GM04504 (cell line): ENCODE measurements around the gene TMEM132E.

ENCODE experiments used
- DNase-seq: peaks from one replicate; pipeline ENCODE4 v3.0.0-alpha.2; 2012; ENCODE audit warnings: low read depth

The TMEM132E gene

DNA sequence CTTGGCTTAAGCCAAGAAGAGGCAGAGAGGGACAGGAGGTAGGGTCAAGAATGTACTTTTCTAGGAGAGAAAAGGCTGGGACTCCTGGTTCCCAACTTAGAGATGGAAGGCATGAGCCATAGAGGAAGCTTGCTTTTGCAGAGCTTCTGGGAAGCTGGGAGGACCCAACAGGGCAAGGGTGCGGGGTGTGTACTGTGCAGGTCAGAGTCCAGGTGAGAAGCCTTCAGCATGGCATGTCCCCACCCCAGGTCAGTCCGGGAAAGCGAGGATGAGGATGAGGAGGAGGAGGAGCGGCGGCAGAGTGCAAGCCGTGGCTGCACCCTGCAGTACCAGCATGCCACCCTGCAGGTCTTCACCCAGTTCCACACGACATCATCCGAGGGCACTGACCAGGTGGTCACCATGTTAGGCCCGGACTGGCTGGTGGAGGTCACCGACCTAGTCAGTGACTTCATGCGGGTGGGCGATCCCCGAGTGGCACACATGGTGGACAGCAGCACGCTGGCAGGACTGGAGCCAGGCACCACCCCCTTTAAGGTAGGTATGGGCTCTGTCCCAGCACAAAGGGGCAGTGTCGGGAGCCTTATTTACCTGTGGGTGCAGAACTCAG lies 55.3 kb downstream of the TMEM132E start:
- DNase-seq = no peak

DNA sequence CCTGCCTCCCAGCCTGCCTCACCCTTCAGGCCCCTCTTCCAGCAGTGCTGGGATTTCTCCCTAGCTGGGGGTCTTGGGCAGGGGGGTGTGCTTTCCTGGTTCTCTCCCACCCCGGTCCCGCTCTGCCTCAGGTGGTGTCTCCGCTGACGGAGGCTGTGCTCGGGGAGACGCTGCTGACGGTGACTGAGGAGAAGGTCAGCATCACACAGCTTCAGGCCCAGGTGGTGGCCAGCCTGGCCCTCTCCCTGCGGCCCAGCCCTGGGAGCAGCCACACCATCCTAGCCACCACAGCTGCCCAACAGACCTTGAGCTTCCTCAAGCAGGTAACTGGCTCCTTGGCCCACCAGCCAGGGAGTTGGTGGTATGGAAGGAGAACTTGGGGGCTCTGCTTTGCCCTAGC lies 56.5 kb downstream of the TMEM132E start:
- DNase-seq = no peak

GRCh38 chr17:34637041-34637547 lies 57.7 kb downstream of the TMEM132E start:
- no peak for DNase-seq

DNA sequence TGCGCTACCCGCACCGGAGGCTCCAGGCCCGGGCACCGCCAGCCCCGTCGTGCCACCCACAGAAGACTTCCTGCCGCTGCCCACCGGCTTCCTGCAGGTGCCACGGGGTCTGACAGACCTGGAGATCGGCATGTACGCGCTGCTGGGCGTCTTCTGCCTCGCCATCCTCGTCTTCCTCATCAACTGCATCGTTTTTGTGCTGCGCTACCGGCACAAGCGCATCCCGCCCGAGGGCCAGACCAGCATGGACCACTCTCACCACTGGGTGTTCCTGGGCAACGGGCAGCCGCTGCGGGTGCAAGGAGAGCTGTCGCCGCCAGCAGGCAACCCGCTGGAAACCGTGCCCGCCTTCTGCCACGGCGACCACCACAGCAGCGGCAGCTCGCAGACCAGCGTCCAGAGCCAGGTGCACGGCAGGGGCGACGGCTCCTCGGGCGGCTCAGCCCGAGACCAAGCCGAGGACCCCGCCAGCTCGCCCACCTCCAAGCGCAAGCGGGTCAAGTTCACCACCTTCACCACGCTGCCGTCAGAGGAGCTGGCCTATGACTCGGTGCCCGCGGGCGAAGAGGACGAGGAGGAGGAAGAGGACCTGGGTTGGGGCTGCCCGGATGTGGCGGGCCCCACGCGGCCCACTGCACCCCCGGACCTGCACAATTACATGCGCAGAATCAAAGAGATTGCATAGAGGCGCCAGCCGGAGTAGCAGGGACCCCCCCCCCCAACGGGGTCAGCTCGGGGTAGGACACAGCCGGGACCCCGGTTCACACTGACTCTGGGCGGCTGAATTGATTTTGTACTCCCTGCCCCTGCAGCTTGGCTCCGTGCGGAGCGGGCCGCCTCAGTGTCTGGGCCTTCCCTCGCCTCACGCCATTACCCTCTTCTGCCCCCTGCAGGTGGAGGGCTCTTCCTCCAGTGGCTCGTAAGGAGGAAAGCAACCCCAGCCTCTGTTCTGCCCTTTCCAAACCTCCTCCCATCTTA lies 58.5 kb downstream of the TMEM132E start:
- peak; percentile 3 for DNase-seq

- DNase-seq = no peak
These were observed 59.3 kb downstream of the TMEM132E start for GRCh38 chr17:34638526-34639260.

GRCh38 chr17:34639706-34640425 lies 60.5 kb downstream of the TMEM132E start:
- DNase-seq = no peak

DNA sequence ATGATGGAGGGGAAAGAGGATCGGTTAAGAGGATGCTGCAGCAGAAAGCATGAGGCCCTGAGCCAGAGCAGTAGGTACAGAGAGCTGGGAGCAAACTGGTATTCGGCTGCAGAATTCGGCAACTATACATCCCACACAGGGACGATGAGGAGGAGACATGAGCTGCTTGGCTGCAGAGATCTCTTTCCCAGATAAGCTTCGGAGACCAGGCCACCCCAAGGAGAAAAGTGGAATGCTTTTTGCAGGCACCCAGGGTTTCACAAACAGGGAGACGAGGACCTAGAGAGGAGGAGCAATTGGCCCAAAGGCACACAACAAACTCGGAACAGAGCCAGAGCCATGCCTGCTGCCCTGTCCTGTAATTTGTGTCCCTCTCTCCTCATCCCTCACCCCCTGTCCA lies 62.0 kb downstream of the TMEM132E start:
- DNase-seq = no peak

DNA sequence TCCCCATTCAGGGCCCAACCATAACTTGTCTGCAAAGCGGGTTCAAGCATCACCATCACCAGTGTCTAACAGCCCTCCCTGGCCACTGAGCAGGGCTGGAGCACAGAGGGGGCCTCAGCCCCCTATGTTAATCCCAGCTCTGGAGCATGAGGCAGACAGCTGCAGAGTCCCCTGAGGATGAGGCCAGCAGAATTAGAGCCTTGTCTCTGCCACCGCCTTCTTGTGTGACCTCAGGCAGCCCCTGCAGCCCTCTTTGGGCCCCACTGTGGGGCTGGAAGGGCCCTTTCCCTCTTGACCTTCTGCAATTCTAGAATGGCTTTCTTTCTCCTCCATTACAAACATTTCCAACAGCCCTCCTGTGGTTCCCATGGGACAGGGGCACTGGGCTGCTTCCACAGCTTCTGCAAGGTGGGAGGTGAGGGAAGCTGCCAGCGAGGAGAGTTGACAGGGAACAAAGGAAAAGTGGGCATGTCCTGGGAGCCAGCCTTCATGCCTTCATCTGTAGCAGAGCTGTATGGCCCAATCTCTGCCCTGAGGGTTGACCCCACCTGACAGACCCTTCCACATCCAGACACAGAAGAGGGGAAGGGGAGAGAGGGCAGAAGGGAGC lies 65.7 kb downstream of the TMEM132E start:
- no peak for DNase-seq

GRCh38 chr17:34645594-34645993 lies 66.2 kb downstream of the TMEM132E start:
- DNase-seq = no peak

DNA sequence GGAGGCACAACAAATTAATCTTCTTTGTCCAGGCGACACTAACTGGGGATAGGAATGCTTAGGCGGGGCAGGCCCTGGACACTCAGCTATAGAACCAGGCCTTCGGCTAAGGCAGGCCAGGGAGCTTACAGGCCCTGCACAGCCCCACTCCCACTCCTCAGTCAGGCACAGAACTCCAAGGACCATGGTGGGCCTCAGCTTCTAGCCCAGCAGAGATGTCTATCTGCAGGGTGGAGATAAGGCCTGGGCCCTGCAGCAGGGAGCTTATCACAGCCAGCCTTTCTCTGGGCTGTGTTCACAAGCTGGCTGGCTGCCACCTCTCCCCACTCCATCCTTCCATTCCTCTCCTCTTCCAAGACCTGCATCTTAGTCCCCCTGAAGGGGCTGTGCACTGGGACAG lies 68.1 kb downstream of the TMEM132E start:
- DNase-seq = no peak

DNA sequence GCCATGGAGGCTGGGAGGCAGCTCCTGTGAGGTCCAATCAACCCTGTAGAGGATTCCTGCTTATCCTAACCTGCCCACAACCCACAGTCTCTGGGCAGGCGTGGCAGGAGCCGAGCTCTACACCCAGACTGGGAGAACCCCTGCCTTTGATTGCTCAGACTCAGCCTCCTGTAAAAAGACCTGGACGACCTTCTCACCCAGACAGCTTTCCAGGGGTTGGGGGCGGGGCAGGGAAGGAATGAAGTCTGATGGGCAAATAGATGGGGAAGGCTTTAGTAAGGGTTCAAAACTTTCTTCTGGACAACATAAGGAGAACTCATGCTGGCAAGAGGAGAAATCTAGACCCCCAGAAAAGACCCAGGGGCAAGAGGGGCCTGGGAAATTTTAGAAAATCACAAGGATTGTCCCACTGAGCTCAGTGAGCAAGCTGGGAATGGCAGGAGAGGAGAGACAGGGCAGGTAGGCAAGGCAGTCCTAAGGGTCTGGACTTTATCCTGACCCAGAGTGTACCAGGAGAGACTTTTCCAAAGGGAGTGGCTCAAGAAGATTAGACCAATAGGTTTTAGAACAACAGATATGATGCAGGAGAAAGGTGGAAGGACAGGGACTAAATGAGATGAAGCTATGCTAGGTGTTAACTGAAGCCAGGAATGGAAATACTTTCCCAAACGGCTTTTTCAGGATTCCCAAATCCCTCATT lies 70.8 kb downstream of the TMEM132E start:
- DNase-seq = no peak

DNA sequence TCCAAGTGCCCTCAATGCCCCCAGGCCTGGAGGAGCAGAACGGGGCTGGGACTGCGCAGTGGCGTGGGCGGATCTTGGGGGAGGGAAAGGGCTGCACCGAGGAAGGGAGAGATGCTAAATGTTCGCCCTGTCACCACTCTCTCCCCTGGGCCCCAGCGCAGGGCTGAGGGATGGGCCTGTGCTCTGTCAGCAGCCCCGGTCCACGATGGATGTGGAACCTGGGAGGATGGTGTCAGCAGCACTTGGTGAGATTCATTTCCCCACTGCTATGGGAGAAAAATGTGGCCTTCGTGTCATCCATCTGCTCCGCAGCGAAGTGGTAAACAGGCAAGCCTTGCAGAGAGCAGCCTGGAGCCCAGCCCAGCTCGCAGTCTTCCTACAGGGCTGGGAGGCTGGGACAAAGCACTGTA lies 72.0 kb downstream of the TMEM132E start:
- no peak for DNase-seq

DNA sequence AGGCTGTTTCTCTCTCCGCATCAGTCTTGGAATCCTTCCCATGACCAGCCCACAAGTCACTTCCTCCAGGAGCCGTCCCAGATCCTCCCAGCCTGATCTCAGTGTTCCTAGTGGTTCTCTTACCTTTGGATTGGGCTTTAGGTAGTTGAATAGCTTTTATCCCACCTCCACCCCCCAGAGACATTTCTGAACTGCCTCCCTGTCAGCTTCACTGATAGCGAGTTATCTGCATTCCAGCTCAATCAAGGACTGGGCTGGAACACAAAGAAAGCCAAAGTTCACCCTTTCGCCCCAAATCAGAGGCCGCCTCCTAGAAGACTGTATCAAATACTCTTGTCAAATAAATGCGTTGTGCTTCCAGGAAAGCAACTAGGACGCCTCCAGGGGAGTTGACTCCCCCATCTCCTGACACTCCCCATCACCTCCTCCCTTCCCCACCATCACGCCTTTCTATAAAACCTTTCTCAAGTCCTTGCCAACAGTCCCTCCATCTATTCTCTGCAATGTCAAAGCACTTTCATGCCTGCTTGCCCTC lies 72.7 kb downstream of the TMEM132E start:
- no peak for DNase-seq

DNA sequence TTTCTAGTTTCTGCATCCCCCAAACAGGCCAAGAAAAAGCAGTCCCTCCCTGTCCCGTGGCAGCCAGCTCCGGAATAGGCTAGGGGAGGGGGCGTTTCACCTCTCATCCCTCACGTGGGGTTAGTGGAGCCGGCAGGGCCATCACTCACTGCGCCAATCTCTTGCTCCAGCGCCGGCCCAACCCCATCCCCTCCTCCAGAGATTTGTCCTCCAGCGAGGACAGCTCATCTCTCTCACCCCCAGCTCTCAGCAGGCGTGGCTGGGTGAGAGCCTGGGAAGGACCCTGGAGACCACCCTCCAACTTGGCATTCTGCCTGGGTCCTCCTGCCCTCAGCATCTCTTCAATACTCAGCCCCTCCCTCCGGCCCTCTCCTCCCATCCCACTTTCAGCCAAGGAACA lies 74.1 kb downstream of the TMEM132E start:
- DNase-seq = no peak

GRCh38 chr17:34654276-34654880 lies 75.0 kb downstream of the TMEM132E start:
- DNase-seq = no peak

- no peak for DNase-seq
These were observed 75.5 kb downstream of the TMEM132E start for GRCh38 chr17:34654881-34655276.

GRCh38 chr17:34656801-34657200 lies 77.4 kb downstream of the TMEM132E start:
- DNase-seq = no peak

DNA sequence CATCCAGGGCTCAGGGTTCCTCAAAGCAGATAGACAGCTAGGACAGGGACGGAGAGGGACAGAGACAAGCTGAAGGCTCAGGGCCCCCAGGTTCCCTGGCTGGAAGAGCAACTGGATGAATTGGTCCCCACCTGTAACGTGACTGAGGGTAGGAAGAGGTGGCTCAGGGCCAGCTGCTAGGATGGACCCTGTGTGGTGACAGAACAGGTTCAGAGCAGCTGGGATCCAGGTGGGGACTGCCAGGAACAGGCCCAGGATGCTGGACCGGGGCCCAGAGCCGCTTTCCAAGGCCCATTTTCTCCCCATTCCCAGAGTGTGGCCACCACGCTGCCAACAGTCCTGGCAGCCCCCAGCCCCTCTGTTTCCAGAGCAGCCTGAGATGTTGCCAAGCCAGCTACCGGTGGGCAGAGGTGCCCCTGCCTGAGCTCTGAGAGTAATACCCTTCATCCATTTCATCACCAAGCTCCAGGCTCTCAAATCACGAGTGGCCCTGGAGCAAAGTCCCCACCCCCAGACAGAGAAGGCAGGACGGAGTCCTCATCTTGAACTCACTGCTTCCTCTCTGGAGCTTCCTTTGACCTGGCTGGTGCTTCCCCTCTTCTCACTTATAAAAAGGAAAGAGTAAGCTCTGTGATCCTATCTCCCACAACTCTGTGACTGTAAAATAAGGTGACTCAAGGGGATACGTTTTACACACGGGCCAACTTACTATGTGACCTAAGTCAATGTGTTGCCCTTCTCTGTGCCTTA lies 79.6 kb downstream of the TMEM132E start:
- no peak for DNase-seq

DNA sequence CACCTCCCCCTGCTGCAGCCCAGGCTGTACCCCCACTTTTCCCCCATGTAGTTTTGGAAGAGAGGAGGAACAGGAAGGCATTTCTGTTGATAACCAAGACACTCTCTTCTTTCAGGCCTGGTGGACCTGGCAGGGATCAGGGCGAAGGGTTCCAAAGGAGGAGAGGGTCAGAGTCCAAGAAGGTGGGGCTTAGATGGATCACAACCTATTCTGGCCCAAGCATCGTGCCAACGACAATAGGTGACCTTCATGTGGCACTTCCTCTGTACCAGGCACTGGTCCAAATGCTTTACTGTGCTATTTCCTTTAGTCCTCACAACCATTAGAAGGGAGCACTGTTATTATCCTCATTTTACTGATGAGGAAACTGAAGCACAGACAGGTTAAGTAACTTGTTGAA lies 84.3 kb downstream of the TMEM132E start:
- no peak for DNase-seq
